ENCODE measurements around the gene FBXL16.

FBXL16 gene

DNA sequence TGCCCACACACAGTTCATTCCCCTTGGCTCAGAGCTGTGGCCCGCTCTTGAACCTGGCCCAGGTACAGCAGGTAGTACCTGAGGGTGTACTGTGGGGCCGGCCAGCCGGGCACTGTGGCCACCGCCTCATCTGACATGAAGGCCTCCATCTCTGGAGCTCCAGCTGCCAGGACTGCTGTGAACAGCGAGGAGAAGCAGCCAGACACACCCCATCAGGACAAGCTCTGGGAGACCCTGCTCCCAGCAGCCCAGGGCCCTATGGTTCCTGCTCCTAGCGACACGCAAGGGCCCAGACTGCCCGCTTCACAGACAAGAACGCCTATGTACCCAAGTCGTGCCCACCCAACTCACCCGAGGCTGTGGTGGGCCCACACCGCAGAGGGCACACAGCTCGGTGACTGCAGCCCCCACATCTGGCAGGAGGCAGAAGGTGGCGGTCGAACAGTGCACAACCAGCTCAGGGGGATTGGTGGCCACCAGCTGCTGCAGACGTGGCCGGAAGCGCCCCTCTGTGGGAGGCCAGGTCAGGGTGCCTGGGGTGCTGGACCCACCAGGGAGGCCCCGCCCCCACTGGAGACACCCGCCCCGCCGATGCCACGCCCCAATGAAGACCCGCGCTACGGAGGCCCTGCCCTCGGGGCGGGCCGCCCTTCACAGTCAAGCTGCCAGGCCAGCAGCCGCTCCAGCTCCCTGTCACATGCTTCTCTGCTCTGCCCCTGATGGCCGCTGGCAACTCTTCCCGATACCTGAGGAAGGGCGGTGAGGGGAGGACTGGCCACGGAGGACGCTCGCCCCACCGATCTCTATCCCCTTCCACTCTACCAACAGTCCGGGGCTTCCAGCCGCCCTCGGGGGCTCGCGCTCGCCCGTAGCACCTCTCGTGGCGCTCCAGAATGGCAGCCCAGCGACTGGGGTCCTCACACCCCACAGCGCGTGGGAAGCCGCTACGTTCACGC is 26.5 kb downstream of the FBXL16 start (continued):
- TF ChIP-seq ZNF776 (tag by site-specific recombination; IDR thresholded peaks at IDR 0.05; ENCODE audit: borderline replicate concordance) (no peak), REPIN1 (tag by site-specific recombination; IDR thresholded peaks at IDR 0.05; ENCODE audit: low read depth) (no peak), ZNF341 (tag by site-specific recombination; IDR thresholded peaks at IDR 0.05; ENCODE audit: low read depth) (peak; percentile 8), ZNF521 (tag by site-specific recombination; IDR thresholded peaks at IDR 0.05) (no peak), SP7 (tag by site-specific recombination; IDR thresholded peaks at IDR 0.05) (peak; percentile 51), ZNF626 (tag by site-specific recombination; IDR thresholded peaks at IDR 0.05) (no peak), ZNF19 (tag by site-specific recombination; IDR thresholded peaks at IDR 0.05; ENCODE audit: low read depth) (no peak), ZNF266 (tag by site-specific recombination; IDR thresholded peaks at IDR 0.05; ENCODE audit: low read depth) (no peak), TRIM28 (IDR thresholded peaks at IDR 0.05; ENCODE audit: borderline replicate concordance, low read length) (no peak), ZNF654 (tag by site-specific recombination; IDR thresholded peaks at IDR 0.05; ENCODE audit: low read depth) (no peak), GLI4 (tag by site-specific recombination; IDR thresholded peaks at IDR 0.05) (no peak), ZNF121 (tag by site-specific recombination; IDR thresholded peaks at IDR 0.05) (no peak), ZNF530 (tag by site-specific recombination; IDR thresholded peaks at IDR 0.05; ENCODE audit: low read depth) (no peak), ZNF747 (tag by site-specific recombination; IDR thresholded peaks at IDR 0.05) (no peak), ZFP41 (tag by site-specific recombination; IDR thresholded peaks at IDR 0.05; ENCODE audit: borderline replicate concordance) (no peak), ZNF10 (tag by site-specific recombination; IDR thresholded peaks at IDR 0.05) (peak; percentile 74), ZNF292 (tag by site-specific recombination; IDR thresholded peaks at IDR 0.05; ENCODE audit: borderline replicate concordance, low read depth) (no peak), ZNF837 (tag by site-specific recombination; IDR thresholded peaks at IDR 0.05) (peak; percentile 99), ZBTB7A (tag by site-specific recombination; IDR thresholded peaks at IDR 0.05; ENCODE audit: low read depth) (peak; percentile 43; the same call in 1 of the 2 replicates), ZNF501 (tag by site-specific recombination; IDR thresholded peaks at IDR 0.05) (no peak; the same call in none of the 2 replicates), ZNF548 (tag by site-specific recombination; IDR thresholded peaks at IDR 0.05) (no peak), KLF10 (tag by site-specific recombination; IDR thresholded peaks at IDR 0.05) (peak; percentile 44; the same call in 1 of the 2 replicates)
- TF ChIP-seq, protein P1, sequence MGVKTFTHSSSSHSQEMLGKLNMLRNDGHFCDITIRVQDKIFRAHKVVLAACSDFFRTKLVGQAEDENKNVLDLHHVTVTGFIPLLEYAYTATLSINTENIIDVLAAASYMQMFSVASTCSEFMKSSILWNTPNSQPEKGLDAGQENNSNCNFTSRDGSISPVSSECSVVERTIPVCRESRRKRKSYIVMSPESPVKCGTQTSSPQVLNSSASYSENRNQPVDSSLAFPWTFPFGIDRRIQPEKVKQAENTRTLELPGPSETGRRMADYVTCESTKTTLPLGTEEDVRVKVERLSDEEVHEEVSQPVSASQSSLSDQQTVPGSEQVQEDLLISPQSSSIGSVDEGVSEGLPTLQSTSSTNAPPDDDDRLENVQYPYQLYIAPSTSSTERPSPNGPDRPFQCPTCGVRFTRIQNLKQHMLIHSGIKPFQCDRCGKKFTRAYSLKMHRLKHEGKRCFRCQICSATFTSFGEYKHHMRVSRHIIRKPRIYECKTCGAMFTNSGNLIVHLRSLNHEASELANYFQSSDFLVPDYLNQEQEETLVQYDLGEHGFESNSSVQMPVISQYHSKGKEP (tag by site-specific recombination; IDR thresholded peaks at IDR 0.05) = no peak
- TF ChIP-seq, protein P2, sequence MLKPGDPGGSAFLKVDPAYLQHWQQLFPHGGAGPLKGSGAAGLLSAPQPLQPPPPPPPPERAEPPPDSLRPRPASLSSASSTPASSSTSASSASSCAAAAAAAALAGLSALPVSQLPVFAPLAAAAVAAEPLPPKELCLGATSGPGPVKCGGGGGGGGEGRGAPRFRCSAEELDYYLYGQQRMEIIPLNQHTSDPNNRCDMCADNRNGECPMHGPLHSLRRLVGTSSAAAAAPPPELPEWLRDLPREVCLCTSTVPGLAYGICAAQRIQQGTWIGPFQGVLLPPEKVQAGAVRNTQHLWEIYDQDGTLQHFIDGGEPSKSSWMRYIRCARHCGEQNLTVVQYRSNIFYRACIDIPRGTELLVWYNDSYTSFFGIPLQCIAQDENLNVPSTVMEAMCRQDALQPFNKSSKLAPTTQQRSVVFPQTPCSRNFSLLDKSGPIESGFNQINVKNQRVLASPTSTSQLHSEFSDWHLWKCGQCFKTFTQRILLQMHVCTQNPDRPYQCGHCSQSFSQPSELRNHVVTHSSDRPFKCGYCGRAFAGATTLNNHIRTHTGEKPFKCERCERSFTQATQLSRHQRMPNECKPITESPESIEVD (tag by site-specific recombination; IDR thresholded peaks at IDR 0.05) = no peak
- TF ChIP-seq, protein P3, sequence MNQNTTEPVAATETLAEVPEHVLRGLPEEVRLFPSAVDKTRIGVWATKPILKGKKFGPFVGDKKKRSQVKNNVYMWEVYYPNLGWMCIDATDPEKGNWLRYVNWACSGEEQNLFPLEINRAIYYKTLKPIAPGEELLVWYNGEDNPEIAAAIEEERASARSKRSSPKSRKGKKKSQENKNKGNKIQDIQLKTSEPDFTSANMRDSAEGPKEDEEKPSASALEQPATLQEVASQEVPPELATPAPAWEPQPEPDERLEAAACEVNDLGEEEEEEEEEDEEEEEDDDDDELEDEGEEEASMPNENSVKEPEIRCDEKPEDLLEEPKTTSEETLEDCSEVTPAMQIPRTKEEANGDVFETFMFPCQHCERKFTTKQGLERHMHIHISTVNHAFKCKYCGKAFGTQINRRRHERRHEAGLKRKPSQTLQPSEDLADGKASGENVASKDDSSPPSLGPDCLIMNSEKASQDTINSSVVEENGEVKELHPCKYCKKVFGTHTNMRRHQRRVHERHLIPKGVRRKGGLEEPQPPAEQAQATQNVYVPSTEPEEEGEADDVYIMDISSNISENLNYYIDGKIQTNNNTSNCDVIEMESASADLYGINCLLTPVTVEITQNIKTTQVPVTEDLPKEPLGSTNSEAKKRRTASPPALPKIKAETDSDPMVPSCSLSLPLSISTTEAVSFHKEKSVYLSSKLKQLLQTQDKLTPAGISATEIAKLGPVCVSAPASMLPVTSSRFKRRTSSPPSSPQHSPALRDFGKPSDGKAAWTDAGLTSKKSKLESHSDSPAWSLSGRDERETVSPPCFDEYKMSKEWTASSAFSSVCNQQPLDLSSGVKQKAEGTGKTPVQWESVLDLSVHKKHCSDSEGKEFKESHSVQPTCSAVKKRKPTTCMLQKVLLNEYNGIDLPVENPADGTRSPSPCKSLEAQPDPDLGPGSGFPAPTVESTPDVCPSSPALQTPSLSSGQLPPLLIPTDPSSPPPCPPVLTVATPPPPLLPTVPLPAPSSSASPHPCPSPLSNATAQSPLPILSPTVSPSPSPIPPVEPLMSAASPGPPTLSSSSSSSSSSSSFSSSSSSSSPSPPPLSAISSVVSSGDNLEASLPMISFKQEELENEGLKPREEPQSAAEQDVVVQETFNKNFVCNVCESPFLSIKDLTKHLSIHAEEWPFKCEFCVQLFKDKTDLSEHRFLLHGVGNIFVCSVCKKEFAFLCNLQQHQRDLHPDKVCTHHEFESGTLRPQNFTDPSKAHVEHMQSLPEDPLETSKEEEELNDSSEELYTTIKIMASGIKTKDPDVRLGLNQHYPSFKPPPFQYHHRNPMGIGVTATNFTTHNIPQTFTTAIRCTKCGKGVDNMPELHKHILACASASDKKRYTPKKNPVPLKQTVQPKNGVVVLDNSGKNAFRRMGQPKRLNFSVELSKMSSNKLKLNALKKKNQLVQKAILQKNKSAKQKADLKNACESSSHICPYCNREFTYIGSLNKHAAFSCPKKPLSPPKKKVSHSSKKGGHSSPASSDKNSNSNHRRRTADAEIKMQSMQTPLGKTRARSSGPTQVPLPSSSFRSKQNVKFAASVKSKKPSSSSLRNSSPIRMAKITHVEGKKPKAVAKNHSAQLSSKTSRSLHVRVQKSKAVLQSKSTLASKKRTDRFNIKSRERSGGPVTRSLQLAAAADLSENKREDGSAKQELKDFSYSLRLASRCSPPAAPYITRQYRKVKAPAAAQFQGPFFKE (tag by site-specific recombination; IDR thresholded peaks at IDR 0.05; ENCODE audit: borderline replicate concordance) = no peak
- TF ChIP-seq, protein P4, sequence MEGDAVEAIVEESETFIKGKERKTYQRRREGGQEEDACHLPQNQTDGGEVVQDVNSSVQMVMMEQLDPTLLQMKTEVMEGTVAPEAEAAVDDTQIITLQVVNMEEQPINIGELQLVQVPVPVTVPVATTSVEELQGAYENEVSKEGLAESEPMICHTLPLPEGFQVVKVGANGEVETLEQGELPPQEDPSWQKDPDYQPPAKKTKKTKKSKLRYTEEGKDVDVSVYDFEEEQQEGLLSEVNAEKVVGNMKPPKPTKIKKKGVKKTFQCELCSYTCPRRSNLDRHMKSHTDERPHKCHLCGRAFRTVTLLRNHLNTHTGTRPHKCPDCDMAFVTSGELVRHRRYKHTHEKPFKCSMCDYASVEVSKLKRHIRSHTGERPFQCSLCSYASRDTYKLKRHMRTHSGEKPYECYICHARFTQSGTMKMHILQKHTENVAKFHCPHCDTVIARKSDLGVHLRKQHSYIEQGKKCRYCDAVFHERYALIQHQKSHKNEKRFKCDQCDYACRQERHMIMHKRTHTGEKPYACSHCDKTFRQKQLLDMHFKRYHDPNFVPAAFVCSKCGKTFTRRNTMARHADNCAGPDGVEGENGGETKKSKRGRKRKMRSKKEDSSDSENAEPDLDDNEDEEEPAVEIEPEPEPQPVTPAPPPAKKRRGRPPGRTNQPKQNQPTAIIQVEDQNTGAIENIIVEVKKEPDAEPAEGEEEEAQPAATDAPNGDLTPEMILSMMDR (tag by site-specific recombination; IDR thresholded peaks at IDR 0.05) = no peak
- TF ChIP-seq, protein P5, sequence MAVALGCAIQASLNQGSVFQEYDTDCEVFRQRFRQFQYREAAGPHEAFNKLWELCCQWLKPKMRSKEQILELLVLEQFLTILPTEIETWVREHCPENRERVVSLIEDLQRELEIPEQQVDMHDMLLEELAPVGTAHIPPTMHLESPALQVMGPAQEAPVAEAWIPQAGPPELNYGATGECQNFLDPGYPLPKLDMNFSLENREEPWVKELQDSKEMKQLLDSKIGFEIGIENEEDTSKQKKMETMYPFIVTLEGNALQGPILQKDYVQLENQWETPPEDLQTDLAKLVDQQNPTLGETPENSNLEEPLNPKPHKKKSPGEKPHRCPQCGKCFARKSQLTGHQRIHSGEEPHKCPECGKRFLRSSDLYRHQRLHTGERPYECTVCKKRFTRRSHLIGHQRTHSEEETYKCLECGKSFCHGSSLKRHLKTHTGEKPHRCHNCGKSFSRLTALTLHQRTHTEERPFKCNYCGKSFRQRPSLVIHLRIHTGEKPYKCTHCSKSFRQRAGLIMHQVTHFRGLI (tag by site-specific recombination; IDR thresholded peaks at IDR 0.05) = no peak

Measured in HEK293 (cell line).